CD4-positive, alpha-beta T cell treated with Interleukin-17A for 1 hour (primary cell): ENCODE measurements around the gene PGK1.
A peak's percentile ranks its signal among the peaks of the same experiment; 100 is the strongest.
"Not testable (repeated sequence)": the region's sequence is repeated elsewhere in the genome, so short reads cannot be mapped to it uniquely, and the experiment has no call there.

Experiments
- DNase-seq: peaks from one replicate; pipeline ENCODE4 v3.0.0-alpha.2; 2020

Gene PGK1

DNA sequence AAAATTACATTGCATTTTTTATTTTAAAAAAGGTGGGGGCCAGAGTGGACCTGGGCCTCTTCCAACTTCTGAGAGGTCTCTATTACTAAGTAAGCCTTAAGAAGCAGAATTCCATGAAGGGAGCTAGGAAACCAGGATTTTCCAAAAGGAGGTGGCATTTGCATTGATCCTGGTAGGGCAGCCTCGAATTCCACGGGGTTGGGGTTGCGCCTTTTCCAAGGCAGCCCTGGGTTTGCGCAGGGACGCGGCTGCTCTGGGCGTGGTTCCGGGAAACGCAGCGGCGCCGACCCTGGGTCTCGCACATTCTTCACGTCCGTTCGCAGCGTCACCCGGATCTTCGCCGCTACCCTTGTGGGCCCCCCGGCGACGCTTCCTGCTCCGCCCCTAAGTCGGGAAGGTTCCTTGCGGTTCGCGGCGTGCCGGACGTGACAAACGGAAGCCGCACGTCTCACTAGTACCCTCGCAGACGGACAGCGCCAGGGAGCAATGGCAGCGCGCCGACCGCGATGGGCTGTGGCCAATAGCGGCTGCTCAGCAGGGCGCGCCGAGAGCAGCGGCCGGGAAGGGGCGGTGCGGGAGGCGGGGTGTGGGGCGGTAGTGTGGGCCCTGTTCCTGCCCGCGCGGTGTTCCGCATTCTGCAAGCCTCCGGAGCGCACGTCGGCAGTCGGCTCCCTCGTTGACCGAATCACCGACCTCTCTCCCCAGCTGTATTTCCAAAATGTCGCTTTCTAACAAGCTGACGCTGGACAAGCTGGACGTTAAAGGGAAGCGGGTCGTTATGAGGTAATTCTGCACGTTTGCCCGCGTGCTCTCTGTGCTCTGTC lies at the start of gene PGK1:
PGK1 (plus strand) TSS at position 626 of the 824 bp plus-strand sequence; CDS start at position 719, 93 bp downstream.
- DNase-seq: peak; percentile 96

DNA sequence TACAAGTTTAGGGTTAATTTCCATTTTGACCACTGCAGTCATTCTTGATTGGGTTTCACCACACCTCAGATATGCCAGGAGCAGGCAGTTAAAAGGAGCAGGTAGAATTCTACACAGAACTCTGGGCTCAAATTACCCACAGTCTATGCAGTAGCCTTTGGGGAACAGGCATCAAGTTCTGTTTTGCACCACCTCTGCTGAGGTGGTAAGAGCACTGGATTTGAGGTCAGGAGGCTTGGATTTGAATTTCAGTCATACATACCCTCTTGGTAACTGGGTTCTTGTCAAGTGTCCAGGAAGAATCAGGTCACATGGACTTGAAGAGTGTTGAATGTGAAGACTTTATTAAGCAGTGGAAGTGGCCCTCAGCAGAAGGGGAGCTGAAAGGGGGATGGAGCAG lies 40.4 kb upstream of the PGK1 start:
- DNase-seq: no peak

DNA sequence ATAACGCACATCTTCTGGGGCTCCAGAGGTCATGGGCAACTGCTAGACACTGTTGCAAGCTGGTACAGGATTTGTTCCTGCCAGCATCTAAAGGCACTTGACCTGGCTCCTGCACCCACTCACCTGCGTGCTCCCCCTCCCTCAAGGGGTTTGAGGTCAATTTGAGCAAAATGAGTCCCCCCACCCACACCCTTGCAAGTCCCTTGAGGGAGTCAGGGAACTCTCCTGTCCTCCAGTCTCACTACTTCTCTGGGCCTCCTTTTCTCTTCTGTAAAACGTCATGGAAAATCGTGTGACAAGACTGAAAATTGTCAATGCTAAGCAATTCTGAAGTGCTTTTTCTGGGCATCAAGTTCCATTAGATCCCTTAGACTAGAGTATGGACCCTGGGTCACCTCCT lies 39.9 kb upstream of the PGK1 start:
- no peak for DNase-seq

GRCh38 chrX:78064698-78065601 lies 39.1 kb upstream of the PGK1 start:
- not testable (repeated sequence) for DNase-seq

DNA sequence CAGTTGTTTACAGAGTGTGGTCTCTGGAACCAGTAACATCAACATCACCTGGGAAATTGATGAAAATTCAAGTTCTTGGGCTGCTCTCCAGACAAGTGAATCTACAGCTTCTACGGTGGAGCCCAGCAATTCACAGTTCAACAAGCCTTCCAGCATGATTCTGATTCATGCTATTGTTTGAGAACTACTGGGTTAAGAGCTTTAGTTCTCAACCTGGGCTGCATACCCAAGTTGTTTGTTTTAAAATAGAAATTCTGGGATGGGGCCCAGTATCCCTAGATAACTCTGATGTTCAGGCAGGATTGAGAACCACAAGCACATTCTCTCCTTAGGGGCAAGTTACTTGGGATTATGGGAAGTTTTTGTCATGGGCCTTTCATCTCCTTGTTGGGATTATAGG lies 37.9 kb upstream of the PGK1 start:
- DNase-seq: no peak

DNA sequence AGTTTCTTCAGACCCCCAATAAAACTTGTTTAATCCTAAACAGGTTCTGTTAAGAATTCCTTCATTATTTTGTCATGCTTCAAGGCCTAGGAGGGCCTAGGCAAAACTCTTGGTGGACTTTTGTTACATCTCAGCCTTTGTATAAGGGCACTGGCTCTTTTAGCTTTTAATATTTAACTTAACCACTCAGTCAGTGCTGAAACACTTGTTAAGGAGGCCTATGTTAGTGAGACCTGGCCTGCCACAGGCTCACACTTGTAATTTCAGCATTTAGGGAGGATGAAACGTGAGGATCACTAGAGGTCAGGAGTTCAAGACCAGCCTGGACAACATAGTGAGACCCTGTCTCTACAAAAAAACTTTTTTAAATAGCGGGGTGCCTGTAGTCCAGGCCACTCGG lies 32.7 kb upstream of the PGK1 start:
- no peak for DNase-seq

- DNase-seq: peak; percentile 44
Observed at GRCh38 chrX:78073147-78074077, 30.6 kb upstream of the PGK1 start.

GRCh38 chrX:78074088-78074487 lies 30.0 kb upstream of the PGK1 start:
- no peak for DNase-seq

GRCh38 chrX:78075787-78076389 lies 28.2 kb upstream of the PGK1 start:
- DNase-seq: no peak

- not testable (repeated sequence) for DNase-seq
Observed at GRCh38 chrX:78081413-78081812, 22.6 kb upstream of the PGK1 start.

DNA sequence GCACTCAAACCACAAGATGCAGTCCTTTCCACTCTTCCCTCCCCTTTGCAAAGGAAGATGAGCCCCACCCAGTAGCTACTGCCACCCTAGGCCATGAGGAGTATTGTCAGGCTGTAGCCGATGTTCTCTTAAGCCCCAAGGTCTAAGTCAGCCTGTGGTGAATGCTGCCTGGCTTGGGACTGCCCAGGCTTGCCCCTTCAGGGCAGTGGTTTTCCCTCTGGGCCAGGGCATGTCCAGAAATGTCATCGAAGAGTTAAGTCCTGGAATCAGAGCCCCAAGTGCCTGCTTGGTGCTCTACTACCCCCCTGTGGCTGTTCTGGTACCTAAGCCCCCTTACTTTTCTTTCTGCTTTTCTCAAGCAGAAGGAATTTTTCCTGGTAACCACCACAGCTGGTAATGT lies 11.8 kb upstream of the PGK1 start:
- no peak for DNase-seq

- DNase-seq: no peak
Observed at GRCh38 chrX:78098108-78098507, 5.9 kb upstream of the PGK1 start.

DNA sequence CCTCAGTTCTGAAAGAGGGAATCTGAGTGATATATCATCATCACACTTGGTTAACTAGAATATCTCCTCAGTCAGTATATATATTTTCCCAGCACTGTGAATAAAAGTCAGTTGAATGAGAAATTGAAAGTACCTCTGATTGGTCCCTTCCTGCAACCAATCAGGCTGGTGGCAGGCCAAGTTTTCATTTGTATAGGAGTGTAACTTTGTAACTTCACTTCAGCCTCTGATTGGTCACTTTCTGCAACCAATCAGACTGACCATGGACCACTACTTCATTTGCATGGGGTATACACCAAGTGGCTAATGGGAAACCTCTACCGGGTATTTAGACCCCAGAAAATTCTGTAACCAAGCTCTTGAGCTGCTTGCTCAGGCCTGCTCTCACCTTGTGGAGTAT lies 2.0 kb upstream of the PGK1 start:
- no peak for DNase-seq

GRCh38 chrX:78103001-78103622 lies 936 bp upstream of the PGK1 start:
- DNase-seq: no peak

DNA sequence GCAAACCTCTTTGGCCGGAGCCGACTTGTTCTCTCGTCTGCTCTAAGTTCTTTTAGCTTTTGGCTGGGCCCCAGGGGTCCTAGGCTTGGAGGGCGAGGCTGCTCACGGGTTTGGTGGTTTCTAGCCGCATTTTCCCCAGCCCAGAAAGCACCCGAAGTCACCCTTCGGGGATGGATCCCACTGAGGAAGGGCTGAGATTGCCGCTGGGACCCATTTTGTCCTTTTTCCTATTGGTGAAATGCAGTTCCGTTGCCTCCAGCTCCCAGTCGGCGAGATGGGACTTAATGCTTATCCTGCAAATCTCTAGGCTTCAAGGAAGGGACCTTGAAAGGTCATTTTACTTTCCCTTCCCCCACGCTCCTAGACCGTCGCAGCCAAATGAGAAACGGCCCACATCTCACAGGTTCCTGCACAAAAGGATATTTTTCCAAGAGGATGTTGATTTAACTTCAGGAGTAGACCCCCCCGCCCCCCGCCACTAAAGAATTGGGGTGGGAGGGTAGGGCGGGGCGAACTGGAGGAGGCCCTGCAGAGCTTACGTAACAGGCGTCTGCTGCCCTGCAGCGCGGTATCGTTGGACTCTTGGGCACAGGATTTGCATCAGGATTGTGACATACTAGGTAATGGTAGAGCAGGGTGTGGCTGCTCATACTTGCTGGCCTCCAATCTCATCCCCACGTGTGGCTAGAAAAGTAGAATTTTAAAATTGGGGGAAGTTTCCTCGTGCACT lies 564 bp downstream of the PGK1 start:
- peak; percentile 60 for DNase-seq

GRCh38 chrX:78105944-78106650 lies 2.0 kb downstream of the PGK1 start:
- peak; percentile 59 for DNase-seq

- DNase-seq: no peak
Observed at GRCh38 chrX:78106651-78106986, 2.6 kb downstream of the PGK1 start.

GRCh38 chrX:78109458-78109857 lies 5.4 kb downstream of the PGK1 start:
- no peak for DNase-seq

DNA sequence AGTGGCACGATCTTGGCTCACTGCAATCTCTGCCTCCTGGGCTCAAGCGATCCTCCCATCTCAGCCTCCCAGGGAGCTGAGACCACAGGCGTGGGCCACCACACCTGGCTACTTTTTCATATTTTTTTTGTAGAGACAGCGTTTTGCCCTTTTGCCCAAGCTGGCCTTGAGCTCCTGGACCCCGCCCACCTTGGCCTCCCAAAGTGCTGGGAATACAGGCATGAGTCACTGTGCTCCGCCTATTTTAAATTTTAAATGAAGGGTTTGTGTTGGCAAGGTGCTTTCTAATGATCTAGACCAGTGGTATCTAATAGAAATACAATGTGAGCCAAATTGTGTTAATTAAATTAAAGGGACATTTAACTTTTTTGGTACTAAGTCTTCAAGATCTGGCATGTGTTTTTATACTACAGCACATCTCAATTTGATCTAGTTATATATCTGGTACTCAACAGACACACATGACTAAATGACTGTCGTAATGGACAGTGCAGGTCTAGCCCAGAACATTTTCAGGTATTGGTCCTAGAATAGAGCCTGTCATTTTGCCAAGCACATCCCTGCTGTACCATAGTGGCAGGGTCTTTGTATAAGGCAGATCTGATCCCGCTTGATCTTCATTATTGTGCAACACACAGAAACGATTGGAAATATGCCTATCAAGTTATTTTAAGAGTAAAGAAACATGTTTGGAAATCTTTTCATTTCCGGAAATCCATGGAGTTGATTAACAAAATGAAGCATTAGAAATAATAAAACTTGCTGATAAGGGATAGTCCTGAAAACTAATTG lies 7.3 kb downstream of the PGK1 start:
- no peak for DNase-seq

DNA sequence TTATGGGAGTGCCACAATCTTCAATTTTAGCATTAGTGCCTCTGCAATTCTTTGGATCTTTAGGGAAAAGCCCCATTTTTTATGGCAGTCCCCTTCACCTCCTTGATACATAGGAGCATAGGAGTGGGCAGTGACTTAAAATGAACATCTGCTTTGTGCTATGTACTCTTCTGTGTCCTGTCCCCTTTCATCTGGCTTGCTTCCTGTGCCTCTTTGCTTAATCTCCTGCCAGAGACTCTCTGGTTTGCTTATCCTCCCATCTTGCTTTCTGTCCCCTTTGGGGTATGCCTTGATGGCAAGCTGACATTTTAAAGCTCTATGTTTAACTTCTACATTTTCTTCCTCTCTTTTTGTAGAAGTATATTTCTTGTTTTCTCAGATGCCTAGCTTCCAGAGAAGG lies 12.3 kb downstream of the PGK1 start:
- no peak for DNase-seq
